ENCODE measurements around the gene EPB41. TPM values are rescaled to one million over a fixed set of nuclear protein-coding genes. Genes with fewer than 3 reads are reported as not detected.

EPB41 gene
- total and polyA plus RNA-seq, 2 of the 8 experiments (the other 6 are each of a cell fraction or from before 2014, with no cell fraction given), result 36.7 to 109 TPM

GRCh38 chr1:28886731-28887418 lies 27.5 kb upstream of the EPB41 start:
- Histone ChIP-seq H3K4me1 (replicated peaks in 1 of 4; ENCODE audit: control insufficient read depth in 3 of 4, insufficient read depth in 4 of 4, low read length in 3 of 4) (peaks cover 18 to 27% (median 22%) of the 10 kb centered on the region in 4 experiments), H2BK5ac (ENCODE audit: low read depth, low read length) (no peak overlapping the region; the same call in 1 of the 2 replicates), H2BK120ac (replicated peaks; ENCODE audit: low read depth, low read length) (no peak overlapping the region), H4K8ac (ENCODE audit: extremely low read depth, insufficient read depth, low read length) (no peak overlapping the region), H3K4me2 (ENCODE audit: insufficient read depth in 1 of 2, low read depth in 2 of 2, low read length in 2 of 2) (peak overlapping the region; percentile 84 to 91), H3K79me2 (ENCODE audit: control insufficient read depth in 1 of 2, insufficient read depth in 2 of 2, low read length in 2 of 2) (no peaks in the 10 kb centered on the region), H4K5ac (ENCODE audit: insufficient read length, low read depth, low read length) (no peak overlapping the region), H3K36me3 (ENCODE audit: control insufficient read depth in 2 of 4, insufficient read depth in 4 of 4, low read length in 3 of 4) (no peaks in the 10 kb centered on the region), H3K4ac (replicated peaks; ENCODE audit: insufficient read length, low read depth, low read length) (no peak overlapping the region), H3K56ac (replicated peaks; ENCODE audit: insufficient read length, low read depth, low read length) (no peak overlapping the region), H2AFZ (ENCODE audit: low read length) (0 out of 2 replicates have a peak overlapping the region, but pooled peaks have one; percentile 2), H4K20me1 (replicated peaks in 1 of 2; ENCODE audit: control insufficient read depth in 1 of 2, insufficient read depth in 2 of 2, low read length in 2 of 2) (no peaks in the 10 kb centered on the region), H4K91ac (replicated peaks; ENCODE audit: insufficient read length, low read length) (no peak overlapping the region), H3K4me3 (ENCODE audit: extremely low read depth in 1 of 4, insufficient read depth in 2 of 4, low read depth in 3 of 4, low read length in 4 of 4) (peak overlapping the region; percentile 76 to 88 (median 76)), H3K9me3 (ENCODE audit: insufficient read depth in 2 of 2, low read depth in 1 of 2, low read length in 1 of 2) (no peaks in the 10 kb centered on the region), H3K79me1 (ENCODE audit: low read depth, low read length) (no peaks in the 10 kb centered on the region), H3K9ac (replicated peaks in 1 of 4; ENCODE audit: extremely low read depth in 1 of 4, low read depth in 3 of 4, low read length in 3 of 4) (no peak overlapping the region), H3K27ac (ENCODE audit: low read depth, low read length) (no peak overlapping the region), H2AK5ac (ENCODE audit: low read depth, low read length) (no peak overlapping the region), H3K23me2 (ENCODE audit: low read depth, low read length) (peaks cover 16% of the 10 kb centered on the region; the same call in 1 of the 2 replicates), H2BK20ac (ENCODE audit: low read length) (no peak overlapping the region), H3K27me3 (replicated peaks in 1 of 4; ENCODE audit: control insufficient read depth in 3 of 4, extremely low read depth in 1 of 4, insufficient read depth in 3 of 4, low read length in 3 of 4) (peaks cover 0 to 11% (median 6%) of the 10 kb centered on the region in 4 experiments; a peak in 4 of 7 replicates), H2BK15ac (ENCODE audit: low read length) (no peak overlapping the region; the same call in 1 of the 2 replicates), H3K14ac (ENCODE audit: insufficient read length) (no peak overlapping the region), H2BK12ac (ENCODE audit: low read depth, low read length) (peak overlapping the region; percentile 82; the same call in 1 of the 2 replicates), H3K23ac (ENCODE audit: insufficient read length) (no peak overlapping the region), H3K18ac (ENCODE audit: extremely low read depth, low read length) (peak overlapping the region; percentile 1)
- FAIRE-seq, result no peak
- POLR2A ChIA-PET (ENCODE audit: partially characterized antibody), result interaction anchor here (0.8 to 1.9 kb wide), 8 partner anchors 25 to 295 kb away, joined by 3 to 10 read pairs (median 4); partner anchors contain the start of genes EPB41 and SRSF4
- WGBS, 2 experiments (ENCODE audit: extremely low coverage in 1 of 2, insufficient coverage in 1 of 2, insufficient read length in 1 of 2, insufficient replicate concordance in 2 of 2, low coverage in 1 of 2, low lambda C conversion rate in 2 of 2, missing lambda C conversion rate in 1 of 2), result 3% methylated on average over 30 of the region's 43 CpGs; no CpG with 5 or more reads in 1 of the 2 experiments
- peak; percentile 70 to 98 for DNase-seq (ENCODE audit: low read depth in 1 of 2, low spot score in 2 of 2)
- CTCF ChIA-PET (ENCODE audit: partially characterized antibody), result interaction anchor here (0.7 to 12.1 kb wide), 7 partner anchors 10 to 248 kb away, joined by 3 to 130 read pairs (median 4); no protein-coding TSS in a partner anchor
- TF ChIP-seq BCL11A (IDR thresholded peaks at IDR 0.05; ENCODE audit: low read depth in 2 of 2, low read length in 2 of 2) (no peak), RAD21 (IDR thresholded peaks at IDR 0.05 in 1 of 2, conservative IDR thresholded peaks at IDR 0.05 in 1 of 2; ENCODE audit: low read depth in 2 of 2, low read length in 2 of 2) (no peak), RXRA (IDR thresholded peaks at IDR 0.05; ENCODE audit: insufficient read depth, low read depth, low read length) (no peak), KDM5A (IDR thresholded peaks at IDR 0.05; ENCODE audit: low read length) (no peak), HDAC2 (IDR thresholded peaks at IDR 0.05; ENCODE audit: borderline replicate concordance in 1 of 2, low read depth in 2 of 2, low read length in 2 of 2) (no peak; a peak in 1 of 4 replicates), JUND (IDR thresholded peaks at IDR 0.05; ENCODE audit: low read length) (peak; percentile 68), ATF2 (IDR thresholded peaks at IDR 0.05; ENCODE audit: low read length) (peak; percentile 76; the same call in 1 of the 2 replicates), TEAD4 (IDR thresholded peaks at IDR 0.05; ENCODE audit: low read depth, low read length) (no peak), PHF8 (conservative IDR thresholded peaks at IDR 0.05; ENCODE audit: low read depth, low read length) (peak; percentile 43; the same call in 1 of the 2 replicates)
